Nephron progenitor cell (in vitro differentiated cells): ENCODE measurements around the gene POFUT1.
A peak's percentile ranks its signal among the peaks of the same experiment; 100 is the strongest.

ENCODE experiments used
- DNase-seq: peaks from one replicate; pipeline ENCODE4 v3.0.0; 2021
- H3K27ac Mint-ChIP-seq: 2 replicates; pipeline ENCODE4 v1.8.0; 2021; ENCODE audit warnings: mild to moderate bottlenecking, moderate library complexity, mixed read lengths
- H3K27me3 Mint-ChIP-seq: 2 replicates; pipeline ENCODE4 v1.8.0; 2021; ENCODE audit warnings: mild to moderate bottlenecking, low read depth, mixed read lengths; ENCODE audit not compliant: poor library complexity
- H3K36me3 Mint-ChIP-seq: 2 replicates; pipeline ENCODE4 v1.8.0; 2021; ENCODE audit warnings: low read depth, mixed read lengths
- H3K4me1 Mint-ChIP-seq: 2 replicates; pipeline ENCODE4 v1.8.0; 2021; ENCODE audit warnings: mixed read lengths
- H3K4me3 Mint-ChIP-seq: 2 replicates; pipeline ENCODE4 v1.8.0; 2021; ENCODE audit warnings: mild to moderate bottlenecking, moderate library complexity, mixed read lengths
- H3K9me3 Mint-ChIP-seq: 2 replicates; pipeline ENCODE4 v1.8.0; 2021; ENCODE audit warnings: mild to moderate bottlenecking, moderate library complexity, mixed read lengths
- CTCF ChIP-seq: fragments of 200-600 bp; sonication (generic); IDR thresholded peaks from 2 replicates; pipeline ENCODE4 v1.5.0; 2021; ENCODE audit warnings: antibody characterized with exemption

Gene POFUT1

GRCh38 chr20:32227306-32227705, 19.6 kb downstream of the POFUT1 start:
- Mint-ChIP-seq H3K36me3 (peaks cover 59% of the 10 kb centered on the region), H3K27ac (no peak overlapping the region), H3K4me3 (no peak overlapping the region), H3K27me3 (no peaks in the 10 kb centered on the region), H3K9me3 (no peaks in the 10 kb centered on the region), H3K4me1 (no peaks in the 10 kb centered on the region)
- DNase-seq, result no peak
- no peak for TF ChIP-seq CTCF

GRCh38 chr20:32227744-32228688, 20.3 kb downstream of the POFUT1 start:
- no peak overlapping the region for H3K4me3 Mint-ChIP-seq
- H3K27me3 Mint-ChIP-seq, result peaks cover under 1% of the 10 kb centered on the region
- no peaks in the 10 kb centered on the region for H3K4me1 Mint-ChIP-seq
- no peak for TF ChIP-seq CTCF
- peak overlapping the region; percentile 27 for H3K27ac Mint-ChIP-seq
- H3K36me3 Mint-ChIP-seq, result peaks cover 58% of the 10 kb centered on the region
- H3K9me3 Mint-ChIP-seq, result no peaks in the 10 kb centered on the region
- DNase-seq, result no peak

- DNase-seq, result no peak
- Mint-ChIP-seq H3K4me1 (no peaks in the 10 kb centered on the region), H3K27me3 (peaks cover 3% of the 10 kb centered on the region), H3K4me3 (no peak overlapping the region), H3K27ac (no peak overlapping the region), H3K36me3 (peaks cover 58% of the 10 kb centered on the region), H3K9me3 (no peaks in the 10 kb centered on the region)
- TF ChIP-seq CTCF, result no peak
Measured at GRCh38 chr20:32229251-32229747, 21.6 kb downstream of the POFUT1 start.

DNA sequence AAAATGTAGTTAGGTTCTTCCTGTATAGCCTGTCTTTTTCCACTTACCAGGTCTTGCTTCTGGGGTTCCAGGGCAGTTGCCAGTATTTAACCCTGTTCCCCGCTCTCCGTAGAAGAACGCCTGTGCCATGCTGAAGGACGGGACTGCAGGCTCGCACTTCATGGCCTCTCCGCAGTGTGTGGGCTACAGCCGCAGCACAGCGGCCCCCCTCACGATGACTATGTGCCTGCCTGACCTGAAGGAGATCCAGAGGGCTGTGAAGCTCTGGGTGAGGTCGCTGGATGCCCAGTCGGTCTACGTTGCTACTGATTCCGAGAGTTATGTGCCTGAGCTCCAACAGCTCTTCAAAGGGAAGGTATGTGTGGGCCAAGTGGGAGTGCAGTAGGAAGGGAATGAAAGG, 23.0 kb downstream of the POFUT1 start:
- H3K27me3 Mint-ChIP-seq, result peaks cover 3% of the 10 kb centered on the region
- no peaks in the 10 kb centered on the region for H3K9me3 Mint-ChIP-seq
- no peak overlapping the region for H3K4me3 Mint-ChIP-seq
- peaks cover 3% of the 10 kb centered on the region for H3K4me1 Mint-ChIP-seq
- TF ChIP-seq CTCF, result no peak
- peaks cover 67% of the 10 kb centered on the region for H3K36me3 Mint-ChIP-seq
- peak overlapping the region; percentile 82 for H3K27ac Mint-ChIP-seq
- DNase-seq, result no peak

GRCh38 chr20:32231245-32231644, 23.6 kb downstream of the POFUT1 start:
- H3K27ac Mint-ChIP-seq, result no peak overlapping the region
- H3K9me3 Mint-ChIP-seq, result no peaks in the 10 kb centered on the region

More at GRCh38 chr20:32231245-32231644, 23.6 kb downstream of the POFUT1 start:
- Mint-ChIP-seq H3K4me1 (peaks cover 5% of the 10 kb centered on the region), H3K27me3 (peaks cover 3% of the 10 kb centered on the region), H3K36me3 (peaks cover 69% of the 10 kb centered on the region), H3K4me3 (no peak overlapping the region)
- no peak for TF ChIP-seq CTCF
- DNase-seq, result no peak
